HepG2 (cell line): ENCODE results near the gene SPACA4. TPM values are rescaled to one million over a fixed set of nuclear protein-coding genes. Genes with fewer than 3 reads are reported as not detected.

Experiments
- ATAC-seq: fragments of 200-7000 bp; cut with Tn5 transposase; 3 replicates; pipeline ENCODE4 v1.9.1; 2020; ENCODE audit warnings: mild to moderate bottlenecking, moderate library complexity
- BruUV-seq: library from RNA; stranded (reverse); fragments of 400-500 nt; replicated peaks from 2 replicates; lab custom pipeline; 2021; lab: Mats Ljungman, UMichigan
- CTCF ChIA-PET: fragments of 300-600 bp; formaldehyde crosslinking; extraction: SDS; loops from one replicate; lab custom pipeline; 2021; ENCODE audit warnings: low total read pairs, inconsistent platforms, low intra/inter-chr PET ratio; lab: Yijun Ruan, JAX
- POLR2A ChIA-PET: fragments of 350-600 bp; sonication (Branson Sonifier 250); formaldehyde crosslinking; loops from one replicate; lab custom pipeline; 2020; ENCODE audit warnings: antibody characterized with exemption, inconsistent platforms; lab: Yijun Ruan, JAX
- DNase-seq: peaks from one replicate; pipeline ENCODE4 v3.0.0-alpha.2; 2015; ENCODE audit warnings: low spot score
- FAIRE-seq: peaks from 3 replicates; lab custom pipeline; 2011; peaks lifted over from hg19 to GRCh38; lab: Jason Lieb, UNC
- H2AFZ ChIP-seq: one replicate; pipeline ENCODE4 v1.6.1; 2011; ENCODE audit warnings: low read length, inconsistent platforms
- H3K27ac ChIP-seq: fragments of 300-600 bp; 3 replicates; pipeline ENCODE4 v1.8.0; 2011; ENCODE audit warnings: mixed run types, mild to moderate bottlenecking, mixed read lengths, low read length, inconsistent platforms; ENCODE audit not compliant: insufficient read depth; ENCODE audit errors: extremely low read length
- H3K27me3 ChIP-seq, 2 experiments: fragments of 200-600 bp in 1 of 2; 2 replicates in 1 of 2; 3 replicates in 1 of 2; pipeline versions ENCODE4 v1.6.0 to v1.8.0; 2011; ENCODE audit warnings: low read length in 2 of 2, mild to moderate bottlenecking in 2 of 2, moderate library complexity in 2 of 2, inconsistent platforms in 1 of 2; ENCODE audit not compliant: insufficient read depth in 2 of 2, control insufficient read depth in 1 of 2
- H3K36me3 ChIP-seq, 2 experiments: fragments of 200-600 bp in 1 of 2; replicated peaks in 1 of 2; 2 replicates in 1 of 2; 3 replicates in 1 of 2; pipeline versions ENCODE4 v1.5.1 to v1.8.0; 2011; ENCODE audit warnings: low read length in 2 of 2, inconsistent platforms in 1 of 2; ENCODE audit not compliant: insufficient read depth in 2 of 2, control insufficient read depth in 1 of 2
- H3K4me1 ChIP-seq: 2 replicates; pipeline ENCODE4 v1.5.1; 2012; ENCODE audit warnings: low read length, inconsistent platforms; ENCODE audit not compliant: insufficient read depth
- H3K4me2 ChIP-seq: 2 replicates; pipeline ENCODE4 v1.6.0; 2011; ENCODE audit warnings: low read depth, low read length, inconsistent platforms
- H3K4me3 ChIP-seq, 3 experiments: fragments of 200-600 bp in 1 of 3; sonication (generic), shearing (Covaris generic) in 1 of 3; replicated peaks in 1 of 3; 2 replicates each; pipeline ENCODE4 v1.5.1; 2011 to 2016; ENCODE audit warnings: low read length in 3 of 3, inconsistent platforms in 2 of 3, low read depth in 2 of 3, mild to moderate bottlenecking in 2 of 3, control low read depth in 1 of 3, mixed read lengths in 1 of 3; ENCODE audit not compliant: insufficient read depth in 1 of 3
- H3K79me2 ChIP-seq: one replicate; pipeline ENCODE4 v1.6.1; 2011; ENCODE audit warnings: low read length, inconsistent platforms; ENCODE audit not compliant: insufficient read depth
- H3K9ac ChIP-seq: 2 replicates; pipeline ENCODE4 v1.6.0; 2011; ENCODE audit warnings: mild to moderate bottlenecking, low read depth, low read length, inconsistent platforms; ENCODE audit not compliant: insufficient read depth
- H3K9me3 ChIP-seq: 2 replicates; pipeline ENCODE4 v1.5.1; 2012; ENCODE audit warnings: mild to moderate bottlenecking, low read length
- H4K20me1 ChIP-seq: 2 replicates; pipeline ENCODE4 v1.6.0; 2011; ENCODE audit warnings: inconsistent platforms, mild to moderate bottlenecking, low read length, moderate library complexity; ENCODE audit not compliant: insufficient read depth
- FOSL2 ChIP-seq: sonication (generic); formaldehyde crosslinking; IDR thresholded peaks from 2 replicates; pipeline ENCODE4 v1.4.0; 2020; ENCODE audit warnings: missing genetic modification reagents
- JDP2 ChIP-seq: sonication (generic); formaldehyde crosslinking; IDR thresholded peaks from 2 replicates; pipeline ENCODE4 v1.8.1; 2022; ENCODE audit warnings: missing genetic modification reagents, borderline replicate concordance
- ZNF564 ChIP-seq: sonication (generic); formaldehyde crosslinking; IDR thresholded peaks from 2 replicates; pipeline ENCODE4 v1.8.1; 2023; ENCODE audit warnings: mild to moderate bottlenecking, missing genetic modification reagents
- ZNF687 ChIP-seq: sonication (generic); formaldehyde crosslinking; IDR thresholded peaks from 2 replicates; pipeline ENCODE4 v1.5.1; 2020; ENCODE audit warnings: mild to moderate bottlenecking, missing genetic modification reagents, moderate library complexity
- WGBS: methylation state at CpG from one replicate; pipeline ENCODE4 v1.1.6; 2017; ENCODE audit warnings: low lambda C conversion rate; 5-methylcytosine and 5-hydroxymethylcytosine counted together
- in situ Hi-C: cut with HindIII; loops from 2 replicates; pipeline ENCODE4 v1.10.0; 2017; ENCODE audit warnings: low pct_unique_long_range_greater_than_20kb; ENCODE audit not compliant: extremely low pct_ligation_motif_present
- intact Hi-C: fragments of 100-400 bp; cut with micrococcal nuclease; formaldehyde crosslinking; loops from one replicate; pipeline ENCODE4 v1.10.0; 2022; ENCODE audit not compliant: unreplicated experiment
- polyA plus RNA-seq, 8 experiments: library from polyadenylated mRNA; depleted of rRNA in 3 of 8; stranded (reverse) in 7 of 8; unstranded in 1 of 8; fragments of >200 nt; fragmentation: Illumina TruSeq in 4 of 8; extraction: Trizol in 4 of 8; gene quantifications; 2 replicates each; pipeline versions ENCODE4 v1.2.1 to v1.2.3, GENCODE V29; 2011 to 2016; ENCODE audit warnings: low read depth in 4 of 8, missing spikeins in 1 of 8, mixed read lengths in 1 of 8; ENCODE audit not compliant: insufficient read depth in 1 of 8
- total RNA-seq, 5 experiments: library from RNA; depleted of rRNA; stranded (reverse); fragments of >200 nt; fragmentation: Illumina TruSeq; extraction: Trizol; gene quantifications; 2 replicates each; pipeline ENCODE4 v1.2.3, GENCODE V29; 2016; ENCODE audit warnings: low read depth in 1 of 5

Gene SPACA4
- total and polyA plus RNA-seq, 2 of the 13 experiments (the other 11 are each of a cell fraction or from before 2014, with no cell fraction given) = not detected

GRCh38 chr19:48573163-48573505 is 33.4 kb upstream of the SPACA4 start:
- peaks cover 67% of the 10 kb centered on the region for H3K4me1 ChIP-seq
- ATAC-seq = peak; percentile 14; the same call in 1 of the 3 replicates
- BruUV-seq = no TSS peak
- WGBS = 28% methylated on average over 12 of the region's 12 CpGs
- no peak overlapping the region for H3K27ac ChIP-seq
- POLR2A ChIA-PET = interaction anchor here (0.9 to 1.3 kb wide), 2 partner anchors 11 to 46 kb away, joined by 4 to 7 read pairs; partner anchors contain the start of genes RPL18 and SPHK2
- CTCF ChIA-PET = no interaction called here
- H2AFZ ChIP-seq = no peak overlapping the region
- no peaks in the 10 kb centered on the region for H3K36me3 ChIP-seq
- no peaks in the 10 kb centered on the region for H3K79me2 ChIP-seq
- no peak for FAIRE-seq
- TF ChIP-seq JDP2 (no peak), FOSL2 (CRISPR knock-in tag) (peak; percentile 45; the same call in 1 of the 2 replicates), ZNF564 (CRISPR knock-in tag) (no peak), ZNF687 (CRISPR knock-in tag) (peak; percentile 10; the same call in 1 of the 2 replicates)
- peak overlapping the region in 1 of 3 experiments; percentile 38; a peak in 2 of 6 replicates for H3K4me3 ChIP-seq
- no peaks in the 10 kb centered on the region for H4K20me1 ChIP-seq
- no peaks in the 10 kb centered on the region for H3K27me3 ChIP-seq
- H3K9ac ChIP-seq = peak overlapping the region; percentile 2; the same call in 1 of the 2 replicates
- in situ Hi-C loops = no loop called here
- no peaks in the 10 kb centered on the region for H3K9me3 ChIP-seq
- intact Hi-C loops = no loop called here
- DNase-seq = peak; percentile 34
- peak overlapping the region; percentile 63 for H3K4me2 ChIP-seq
